ENCODE data around the gene PRKAG2. TPM values are rescaled to one million over a fixed set of nuclear protein-coding genes. Genes with fewer than 3 reads are reported as not detected.
"Not testable (repeated sequence)": the region's sequence is repeated elsewhere in the genome, so short reads cannot be mapped to it uniquely, and the experiment has no call there.

PRKAG2 gene
- total RNA-seq, 4 donors from 2014 or later: 38.8 to 94.4 (median 73.2) TPM

- DNase-seq: no peak
- no peaks in the 10 kb centered on the region for H3K27me3 ChIP-seq
- no peak overlapping the region for H3K4me3 ChIP-seq
- no peaks in the 10 kb centered on the region for H3K4me1 ChIP-seq
- TF ChIP-seq POLR2A (IDR thresholded peaks at IDR 0.05) (no peak), CTCF (IDR thresholded peaks at IDR 0.05) (no peak)
- no peaks in the 10 kb centered on the region for H3K36me3 ChIP-seq
- H3K27ac ChIP-seq: peak overlapping the region in 1 of 4 donors; percentile 31
- no peaks in the 10 kb centered on the region for H3K9me3 ChIP-seq
These were observed 337.7 kb downstream of the PRKAG2 start for GRCh38 chr7:151539088-151539671.

- Histone ChIP-seq H3K36me3 (no peaks in the 10 kb centered on the region), H3K27ac (peak overlapping the region in 1 of 4 donors; percentile 31), H3K4me3 (no peak overlapping the region), H3K9me3 (no peaks in the 10 kb centered on the region), H3K4me1 (no peaks in the 10 kb centered on the region), H3K27me3 (no peaks in the 10 kb centered on the region)
- TF ChIP-seq CTCF (IDR thresholded peaks at IDR 0.05): no peak
- no peak for TF ChIP-seq POLR2A (IDR thresholded peaks at IDR 0.05)
- DNase-seq: no peak
These were observed 338.9 kb downstream of the PRKAG2 start for GRCh38 chr7:151537818-151538561.

GRCh38 chr7:151536178-151536577 is 340.7 kb downstream of the PRKAG2 start:
- H3K4me3 ChIP-seq, H3K9me3 ChIP-seq, H3K36me3 ChIP-seq, H3K27ac ChIP-seq, DNase-seq, H3K4me1 ChIP-seq, H3K27me3 ChIP-seq: not testable (repeated sequence)

DNA sequence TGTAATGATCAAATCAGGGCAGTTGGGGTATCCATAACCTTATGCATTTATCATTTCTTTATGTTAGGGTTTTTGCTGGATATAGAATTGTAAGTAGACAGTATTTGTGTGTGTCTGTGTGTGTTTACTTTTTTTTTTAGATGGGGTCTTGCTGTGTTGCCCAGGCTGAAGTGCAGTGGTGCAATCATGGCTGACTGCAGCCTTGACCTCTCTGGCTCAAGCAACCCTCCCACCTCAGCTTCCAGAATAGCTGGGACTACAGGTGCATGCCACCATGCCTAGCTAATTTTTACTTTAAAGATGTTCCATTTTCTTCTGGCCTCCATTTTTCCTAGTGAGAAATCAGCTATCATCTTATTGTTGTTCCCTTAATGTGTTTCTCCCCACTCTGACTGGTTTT is 347.1 kb downstream of the PRKAG2 start:
- DNase-seq: no peak
- no peak overlapping the region for H3K4me3 ChIP-seq
- H3K27me3 ChIP-seq: no peaks in the 10 kb centered on the region
- peaks cover 0 to 8% (median 1%) of the 10 kb centered on the region in 4 donors for H3K9me3 ChIP-seq
- H3K4me1 ChIP-seq: no peaks in the 10 kb centered on the region
- no peaks in the 10 kb centered on the region for H3K36me3 ChIP-seq
- TF ChIP-seq POLR2A (IDR thresholded peaks at IDR 0.05): no peak
- no peak for TF ChIP-seq CTCF (IDR thresholded peaks at IDR 0.05)
- H3K27ac ChIP-seq: no peak overlapping the region

DNA sequence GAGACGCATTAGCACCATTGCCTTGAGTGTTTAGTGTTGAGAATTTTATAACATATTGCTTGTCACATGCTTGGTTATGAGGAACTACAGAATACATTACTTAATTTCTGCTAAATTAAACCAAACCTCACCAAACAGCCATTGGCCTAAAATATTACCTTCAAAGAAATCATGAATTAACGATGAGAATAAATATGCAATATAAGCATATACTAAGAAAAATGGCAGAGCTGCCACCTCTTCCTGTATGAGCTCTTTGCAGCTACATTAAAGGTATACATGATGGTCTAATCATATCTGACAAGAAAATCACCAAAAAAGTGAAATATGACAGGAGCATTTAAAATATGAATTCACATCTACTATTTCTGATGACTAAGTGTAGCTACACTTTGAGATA is 352.1 kb downstream of the PRKAG2 start:
- Histone ChIP-seq H3K27me3 (no peaks in the 10 kb centered on the region), H3K27ac (no peak overlapping the region), H3K4me3 (no peak overlapping the region), H3K9me3 (peaks cover 0 to 2% (median under 1%) of the 10 kb centered on the region in 4 donors), H3K36me3 (no peaks in the 10 kb centered on the region), H3K4me1 (peaks cover 0 to 8% (median 3%) of the 10 kb centered on the region in 4 donors)
- no peak for DNase-seq
- no peak for TF ChIP-seq POLR2A (IDR thresholded peaks at IDR 0.05)
- no peak for TF ChIP-seq CTCF (IDR thresholded peaks at IDR 0.05)

- Histone ChIP-seq H3K4me3 (no peak overlapping the region), H3K4me1 (peaks cover 0 to 8% (median 3%) of the 10 kb centered on the region in 4 donors), H3K27me3 (no peaks in the 10 kb centered on the region), H3K36me3 (no peaks in the 10 kb centered on the region), H3K9me3 (no peaks in the 10 kb centered on the region), H3K27ac (no peak overlapping the region)
- TF ChIP-seq CTCF (IDR thresholded peaks at IDR 0.05) (no peak), POLR2A (IDR thresholded peaks at IDR 0.05) (no peak)
- DNase-seq: no peak
These were observed 352.6 kb downstream of the PRKAG2 start for GRCh38 chr7:151524331-151524730.

All from Peyer's patch (tissue), 4 donors.